ENCODE measurements around the gene GJB4.

Gene GJB4

GRCh38 chr1:34808051-34808810, 48.7 kb downstream of the GJB4 start:
- TF ChIP-seq MAX (IDR thresholded peaks at IDR 0.05) = no peak
- TF ChIP-seq CREB1 (IDR thresholded peaks at IDR 0.05; ENCODE audit: low read depth) = no peak
- TF ChIP-seq EP300 (IDR thresholded peaks at IDR 0.05; ENCODE audit: borderline replicate concordance) = no peak
- TF ChIP-seq USF1 (IDR thresholded peaks at IDR 0.05) = no peak
- TF ChIP-seq YY1 (IDR thresholded peaks at IDR 0.05; ENCODE audit: low read depth) = no peak
- TF ChIP-seq TCF12 (IDR thresholded peaks at IDR 0.05; ENCODE audit: low read depth) = no peak
- TF ChIP-seq CEBPB (IDR thresholded peaks at IDR 0.05) = no peak
- no peak for TF ChIP-seq REST (IDR thresholded peaks at IDR 0.05; ENCODE audit: low read depth)
- TF ChIP-seq TAF1 (IDR thresholded peaks at IDR 0.05; ENCODE audit: low read depth) = no peak
- TF ChIP-seq RAD21 (IDR thresholded peaks at IDR 0.05; ENCODE audit: low read depth) = no peak
- TF ChIP-seq NFIC (IDR thresholded peaks at IDR 0.05) = no peak
- TF ChIP-seq EGR1 (IDR thresholded peaks at IDR 0.05) = no peak
- TF ChIP-seq ZBTB7A (IDR thresholded peaks at IDR 0.05; ENCODE audit: low read depth) = no peak
- TF ChIP-seq TEAD4 (IDR thresholded peaks at IDR 0.05) = no peak
- no peak for TF ChIP-seq FOXM1 (IDR thresholded peaks at IDR 0.05; ENCODE audit: borderline replicate concordance, low read depth)
